ENCODE measurements around the gene KRT36. TPM values are rescaled to one million over a fixed set of nuclear protein-coding genes. Genes with fewer than 3 reads are reported as not detected.

KRT36 gene
- total and polyA plus RNA-seq, 2 of the 8 experiments (the other 6 are each of a cell fraction or from before 2014, with no cell fraction given): not detected

- CTCF ChIA-PET (ENCODE audit: partially characterized antibody): interaction anchor here (0.9 to 2.8 kb wide), 12 partner anchors 12 to 555 kb away, joined by 3 to 17 read pairs (median 4); partner anchors contain the start of gene KRT15
- POLR2A ChIA-PET (ENCODE audit: partially characterized antibody): interaction anchor here (1.6 kb wide), 1 partner anchor 65 kb away, joined by 5 read pairs; the partner anchor contains the start of gene KRT19
- Histone ChIP-seq H3K4me1 (replicated peaks in 1 of 4; ENCODE audit: control insufficient read depth in 3 of 4, insufficient read depth in 4 of 4, low read length in 3 of 4) (no peaks in the 10 kb centered on the region), H2BK12ac (ENCODE audit: low read depth, low read length) (no peak overlapping the region), H3K23me2 (ENCODE audit: low read depth, low read length) (no peaks in the 10 kb centered on the region), H3K36me3 (ENCODE audit: control insufficient read depth in 2 of 4, insufficient read depth in 4 of 4, low read length in 3 of 4) (no peaks in the 10 kb centered on the region), H3K9me3 (ENCODE audit: insufficient read depth in 2 of 2, low read depth in 1 of 2, low read length in 1 of 2) (no peaks in the 10 kb centered on the region; a peak in 1 of 4 replicates), H3K23ac (ENCODE audit: insufficient read length) (no peak overlapping the region), H2AFZ (ENCODE audit: low read length) (no peak overlapping the region), H3K56ac (replicated peaks; ENCODE audit: insufficient read length, low read depth, low read length) (no peak overlapping the region), H4K20me1 (replicated peaks in 1 of 2; ENCODE audit: control insufficient read depth in 1 of 2, insufficient read depth in 2 of 2, low read length in 2 of 2) (no peaks in the 10 kb centered on the region), H3K79me1 (ENCODE audit: low read depth, low read length) (no peaks in the 10 kb centered on the region), H3K4ac (replicated peaks; ENCODE audit: insufficient read length, low read depth, low read length) (no peak overlapping the region), H2AK5ac (ENCODE audit: low read depth, low read length) (no peak overlapping the region), H4K8ac (ENCODE audit: extremely low read depth, insufficient read depth, low read length) (no peak overlapping the region), H3K79me2 (ENCODE audit: control insufficient read depth in 1 of 2, insufficient read depth in 2 of 2, low read length in 2 of 2) (no peaks in the 10 kb centered on the region), H2BK5ac (ENCODE audit: low read depth, low read length) (no peak overlapping the region), H2BK15ac (ENCODE audit: low read length) (no peak overlapping the region), H2BK20ac (ENCODE audit: low read length) (no peak overlapping the region), H3K4me3 (ENCODE audit: extremely low read depth in 1 of 4, insufficient read depth in 2 of 4, low read depth in 3 of 4, low read length in 4 of 4) (no peak overlapping the region), H3K27ac (ENCODE audit: low read depth, low read length) (no peak overlapping the region), H4K5ac (ENCODE audit: insufficient read length, low read depth, low read length) (no peak overlapping the region), H4K91ac (replicated peaks; ENCODE audit: insufficient read length, low read length) (no peak overlapping the region), H3K27me3 (replicated peaks in 1 of 4; ENCODE audit: control insufficient read depth in 3 of 4, extremely low read depth in 1 of 4, insufficient read depth in 3 of 4, low read length in 3 of 4) (no peaks in the 10 kb centered on the region), H3K14ac (ENCODE audit: insufficient read length) (no peak overlapping the region), H3K18ac (ENCODE audit: extremely low read depth, low read length) (no peak overlapping the region), H2BK120ac (replicated peaks; ENCODE audit: low read depth, low read length) (no peak overlapping the region), H3K4me2 (ENCODE audit: insufficient read depth in 1 of 2, low read depth in 2 of 2, low read length in 2 of 2) (no peak overlapping the region), H3K9ac (replicated peaks in 1 of 4; ENCODE audit: extremely low read depth in 1 of 4, low read depth in 3 of 4, low read length in 3 of 4) (no peak overlapping the region)
- FAIRE-seq (no peak), DNase-seq (ENCODE audit: low read depth in 1 of 2, low spot score in 2 of 2) (no peak)
- TF ChIP-seq EGR1 (IDR thresholded peaks at IDR 0.05; ENCODE audit: borderline replicate concordance, low read depth, low read length): no peak
- TF ChIP-seq E2F6 (IDR thresholded peaks at IDR 0.05): no peak
- TF ChIP-seq CEBPB (IDR thresholded peaks at IDR 0.05; ENCODE audit: low read depth, low read length): no peak
- no peak for TF ChIP-seq CTBP2 (IDR thresholded peaks at IDR 0.05; ENCODE audit: borderline replicate concordance, insufficient read depth, insufficient read length, low read length)
- no peak for TF ChIP-seq CBX5 (IDR thresholded peaks at IDR 0.05; ENCODE audit: low read depth, low read length)
- no peak for TF ChIP-seq SRF (IDR thresholded peaks at IDR 0.05; ENCODE audit: low read depth, low read length)
- TF ChIP-seq SP4 (IDR thresholded peaks at IDR 0.05; ENCODE audit: low read length): no peak
- TF ChIP-seq SUZ12 (IDR thresholded peaks at IDR 0.05; ENCODE audit: low read length): no peak
- no peak for TF ChIP-seq CREB1 (IDR thresholded peaks at IDR 0.05)
- no peak for TF ChIP-seq HDAC2 (IDR thresholded peaks at IDR 0.05; ENCODE audit: borderline replicate concordance in 1 of 2, low read depth in 2 of 2, low read length in 2 of 2)
- TF ChIP-seq KDM5A (IDR thresholded peaks at IDR 0.05; ENCODE audit: low read length): no peak
- TF ChIP-seq MAFK (IDR thresholded peaks at IDR 0.05; ENCODE audit: low read depth, low read length): no peak
- TF ChIP-seq SP1 (IDR thresholded peaks at IDR 0.05; ENCODE audit: low read depth, low read length): no peak
- no peak for TF ChIP-seq NRF1 (IDR thresholded peaks at IDR 0.05; ENCODE audit: low read depth, low read length)
- WGBS, 2 experiments (ENCODE audit: extremely low coverage in 1 of 2, insufficient coverage in 1 of 2, insufficient read length in 1 of 2, insufficient replicate concordance in 2 of 2, low coverage in 1 of 2, low lambda C conversion rate in 2 of 2, missing lambda C conversion rate in 1 of 2): 82% methylated on average over 15 of the region's 15 CpGs; no CpG with 5 or more reads in 1 of the 2 experiments
Measured at GRCh38 chr17:41462705-41463104, 27.0 kb downstream of the KRT36 start.
